GM21447 (cell line): ENCODE data around the gene MASP1.

ENCODE experiments used
- ATAC-seq: cut with Tn5 transposase; IDR thresholded peaks from one replicate; pipeline ENCODE4 v1.9.1; 2021; ENCODE audit not compliant: unreplicated experiment

MASP1 gene

DNA sequence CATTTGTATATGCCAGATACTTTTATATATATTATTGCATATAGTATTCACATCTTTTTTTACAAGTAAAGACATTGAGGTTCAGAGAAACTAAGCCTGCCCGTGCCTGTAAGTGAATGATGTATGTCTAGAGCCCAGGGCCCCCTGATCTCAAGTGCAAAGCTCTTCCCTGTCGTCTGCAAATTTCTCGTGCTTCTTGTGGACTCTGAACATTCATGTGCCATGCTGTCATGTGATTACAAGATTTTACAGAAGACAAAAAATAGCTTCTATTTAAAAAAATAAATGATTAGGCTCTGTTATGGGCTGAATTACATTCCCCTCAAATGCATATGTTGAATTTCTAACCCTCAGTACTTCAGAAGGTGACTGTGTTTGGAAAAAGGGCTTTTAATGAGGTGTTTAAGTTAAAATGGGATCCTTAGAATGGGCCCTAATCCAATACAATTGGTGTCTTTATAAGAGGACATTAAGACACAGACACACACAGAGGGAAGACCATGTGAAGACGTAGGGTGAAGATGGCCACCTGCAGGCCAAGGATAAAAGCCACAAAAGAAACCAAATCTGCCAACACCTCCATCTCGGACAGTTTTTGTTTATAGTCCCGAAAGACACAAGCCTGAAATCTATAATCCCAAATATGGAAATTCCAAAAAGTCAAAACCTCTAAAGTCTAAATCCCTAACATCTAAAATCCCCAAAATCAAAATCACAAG lies 3.9 kb upstream of the MASP1 start:
- ATAC-seq = no peak

DNA sequence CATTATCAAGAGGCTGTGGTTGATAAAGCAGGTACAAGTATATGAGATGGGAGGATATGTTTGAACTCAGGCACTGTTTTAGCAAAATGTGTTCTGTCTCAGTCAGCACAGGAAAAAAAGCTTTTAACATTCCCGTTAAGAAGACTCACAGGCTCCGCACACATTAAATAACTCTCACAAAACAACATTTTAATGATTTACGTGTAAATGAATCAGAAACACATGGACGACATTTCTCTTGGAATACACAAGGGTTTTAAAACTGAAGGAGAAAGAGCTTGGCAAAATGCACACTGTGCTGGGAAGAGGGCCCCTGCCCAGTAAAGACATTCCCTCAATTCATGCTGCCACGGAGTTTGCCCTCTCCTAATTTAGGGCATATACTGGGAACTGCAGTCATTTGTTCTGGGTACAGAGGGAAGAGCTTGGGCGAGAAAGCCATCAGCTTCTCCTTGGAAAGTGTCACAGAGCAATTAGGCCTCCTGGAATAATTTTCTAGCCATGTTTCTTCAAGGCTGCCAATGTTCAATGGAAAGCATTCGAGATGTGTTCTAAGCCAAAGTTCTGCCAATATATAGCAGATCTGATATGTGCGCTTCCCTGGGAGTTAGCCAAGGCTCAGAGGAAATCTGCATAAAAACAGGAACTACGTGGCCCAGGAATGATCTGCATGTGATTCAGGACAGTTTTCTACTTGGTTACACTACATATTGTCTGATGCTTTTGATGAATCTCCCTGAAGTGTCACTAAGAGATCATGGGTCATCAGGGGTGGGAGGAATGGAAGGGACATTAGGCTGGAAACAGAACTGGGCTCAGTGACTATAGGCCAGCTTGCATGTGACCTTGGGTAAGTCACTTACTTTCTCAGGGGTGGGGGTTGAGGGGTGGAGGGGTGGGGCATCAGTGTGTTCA lies 2.2 kb upstream of the MASP1 start:
- no peak for ATAC-seq

DNA sequence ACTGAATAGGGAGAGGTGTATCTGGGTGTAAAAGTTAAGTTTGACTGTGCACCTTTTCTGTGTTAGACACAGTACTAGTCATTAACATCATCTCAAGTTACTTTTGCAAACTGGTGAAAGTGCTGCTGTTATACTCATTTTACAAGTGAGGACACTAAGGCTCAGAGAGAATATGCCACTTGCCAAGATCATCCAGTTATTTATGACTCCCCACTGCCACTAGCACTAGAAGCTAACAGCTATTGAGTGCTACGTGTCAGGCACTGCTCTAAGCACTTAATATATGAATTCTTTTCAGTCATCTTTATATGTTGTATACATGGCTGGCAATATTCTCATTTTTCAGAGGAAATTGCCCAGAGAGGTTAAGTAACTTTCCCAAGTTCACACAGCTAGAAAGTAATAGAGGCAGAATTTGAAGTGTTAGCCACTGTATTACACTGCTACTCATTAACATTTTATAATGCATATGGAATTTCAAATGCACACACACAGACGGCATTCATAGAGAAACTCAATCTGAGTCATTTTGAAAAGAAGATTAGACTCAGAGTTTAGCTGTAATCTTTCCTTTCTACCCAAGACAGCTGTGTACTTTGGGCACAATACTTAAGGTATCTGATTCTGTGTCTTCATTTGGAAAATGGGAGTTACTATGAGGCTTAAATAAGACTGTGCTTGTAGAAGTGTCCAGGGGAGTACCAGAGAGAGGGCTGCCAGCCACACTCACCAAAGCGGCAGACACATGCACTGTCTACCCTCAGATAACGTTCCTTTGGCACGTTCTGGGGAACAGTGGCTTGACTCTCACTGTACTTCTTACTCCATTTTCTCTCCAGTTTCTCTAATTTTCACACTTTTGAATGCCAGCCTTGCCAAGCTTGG lies 1.3 kb upstream of the MASP1 start:
- no peak for ATAC-seq

DNA sequence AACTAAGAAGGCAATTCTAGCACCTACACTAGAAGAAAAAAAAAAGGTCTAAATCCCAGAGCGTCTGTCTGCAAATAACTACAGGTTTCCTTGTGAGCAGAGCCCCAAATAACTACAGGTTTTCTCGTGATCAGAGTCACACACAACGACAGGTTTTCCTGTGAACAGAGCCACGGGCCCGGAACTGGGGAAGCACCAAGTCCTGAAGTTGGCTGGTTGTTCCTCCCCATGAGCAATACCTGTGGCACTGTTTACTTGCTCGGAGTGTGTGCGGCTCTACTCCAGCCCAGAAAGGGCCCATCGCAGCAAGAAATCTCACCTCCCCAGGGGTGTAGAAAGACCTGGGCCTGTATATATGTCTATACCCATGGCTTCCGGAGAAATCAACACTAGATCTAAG lies 644 bp upstream of the MASP1 start:
- ATAC-seq = no peak

DNA sequence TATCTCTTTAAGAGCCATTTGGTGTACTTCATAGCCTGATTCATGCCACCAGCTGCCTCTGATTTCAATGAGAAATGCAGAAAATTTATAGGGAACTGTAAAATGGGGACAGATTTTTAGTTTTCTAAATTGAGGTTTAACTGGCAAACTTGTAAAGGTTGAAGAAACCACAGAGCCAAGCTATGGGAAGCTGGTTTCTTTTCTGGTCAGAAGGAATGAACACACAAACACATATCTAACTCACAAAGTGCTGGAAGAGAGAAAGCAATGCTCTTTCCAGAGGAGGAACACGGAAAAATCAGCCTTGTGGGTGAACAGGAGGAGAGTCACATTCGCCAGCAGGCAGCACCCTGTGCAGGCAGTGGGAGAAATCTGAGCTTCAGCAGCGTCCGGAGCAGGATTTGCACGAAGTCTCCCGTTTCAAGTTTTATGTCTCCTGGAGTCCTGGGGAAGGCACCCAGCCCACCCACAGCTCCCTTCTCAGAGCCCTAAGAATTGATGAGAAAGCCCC lies 481 bp downstream of the MASP1 start:
- no peak for ATAC-seq

DNA sequence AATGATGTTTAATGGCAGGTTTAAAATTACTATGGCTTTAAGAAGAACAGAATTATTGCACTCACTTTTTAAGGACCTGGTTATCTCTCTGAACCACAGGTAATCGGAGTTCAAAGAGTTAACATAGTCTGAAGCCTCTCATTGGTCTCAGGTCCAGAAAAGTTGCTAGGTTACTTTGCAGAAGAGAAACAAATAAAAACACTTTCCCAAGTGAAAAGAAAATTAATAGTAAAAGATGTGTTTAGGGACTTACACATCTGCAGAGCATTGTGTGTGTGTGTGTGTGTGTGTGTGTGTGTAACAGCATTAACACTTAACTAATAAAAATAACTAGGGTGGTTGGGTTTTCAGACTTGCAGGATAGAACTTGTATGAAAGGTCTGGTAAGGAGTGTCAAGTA lies 1.0 kb downstream of the MASP1 start:
- no peak for ATAC-seq

DNA sequence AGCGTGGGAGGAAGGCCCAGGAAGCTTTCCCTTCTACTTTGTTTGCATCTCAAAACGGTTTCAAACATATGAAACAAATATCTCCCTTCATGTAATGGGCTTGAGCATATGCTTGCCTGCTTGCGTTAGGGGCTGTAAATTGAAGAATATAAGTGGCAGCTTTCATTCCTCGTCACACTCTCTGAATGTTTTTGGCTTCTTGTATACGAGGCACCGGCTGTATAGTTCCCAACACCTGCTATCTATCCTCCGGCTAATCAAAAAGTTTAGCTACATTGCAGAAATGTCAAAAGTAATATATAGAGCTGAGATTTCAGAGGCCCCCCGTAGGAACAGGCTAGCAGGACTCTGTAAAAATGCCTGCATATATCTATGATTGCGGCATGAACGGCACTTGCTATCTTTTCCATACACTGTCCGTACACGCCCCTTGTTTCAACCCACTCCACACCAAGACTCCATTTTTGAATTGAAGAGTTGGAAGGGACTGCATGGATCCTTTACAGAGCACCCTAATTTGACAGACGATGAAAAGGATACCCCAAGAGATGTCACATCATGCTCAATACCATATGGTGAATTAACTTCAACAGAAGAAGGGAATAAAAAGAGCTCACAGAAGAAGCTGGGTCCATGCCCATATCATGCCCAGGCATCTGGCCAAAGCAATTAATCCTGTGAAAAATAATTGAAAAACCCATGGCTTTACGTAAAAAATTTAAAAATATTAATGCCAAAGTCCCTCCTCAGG lies 2.5 kb downstream of the MASP1 start:
- no peak for ATAC-seq

DNA sequence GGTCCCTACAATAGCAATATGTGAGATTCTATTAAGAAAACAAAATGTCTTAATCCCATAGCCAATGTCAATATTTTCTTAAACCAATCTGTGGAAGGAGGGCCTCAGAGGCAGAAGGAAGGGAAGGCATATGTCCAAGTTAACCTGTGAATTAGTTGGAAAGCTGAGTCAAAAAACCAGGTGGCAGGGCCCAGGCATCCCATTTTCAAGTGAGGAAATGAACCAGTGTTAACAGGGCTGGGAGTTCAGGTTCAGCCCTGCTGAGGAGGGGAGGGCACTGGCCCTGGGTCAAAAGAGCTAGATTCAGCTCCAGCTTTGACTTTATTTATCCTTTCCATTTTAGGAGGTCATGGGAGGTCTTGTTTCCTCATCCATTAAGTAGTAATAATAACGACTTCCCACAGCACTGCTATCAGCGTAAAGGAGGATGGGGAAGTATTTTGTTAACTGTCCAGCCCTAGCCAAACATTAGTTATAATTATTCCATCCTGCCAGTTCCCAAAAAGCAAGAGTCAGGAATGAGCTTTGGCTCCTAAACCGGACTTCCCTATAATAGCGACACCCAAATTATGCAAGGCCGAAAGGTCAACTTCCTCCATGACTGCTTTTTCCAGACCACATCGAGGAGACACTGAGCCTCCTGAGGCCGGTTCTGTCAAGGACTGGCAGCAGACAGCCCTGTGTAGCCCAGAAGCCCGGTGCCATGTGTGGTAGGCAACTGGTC lies 3.2 kb downstream of the MASP1 start:
- no peak for ATAC-seq

DNA sequence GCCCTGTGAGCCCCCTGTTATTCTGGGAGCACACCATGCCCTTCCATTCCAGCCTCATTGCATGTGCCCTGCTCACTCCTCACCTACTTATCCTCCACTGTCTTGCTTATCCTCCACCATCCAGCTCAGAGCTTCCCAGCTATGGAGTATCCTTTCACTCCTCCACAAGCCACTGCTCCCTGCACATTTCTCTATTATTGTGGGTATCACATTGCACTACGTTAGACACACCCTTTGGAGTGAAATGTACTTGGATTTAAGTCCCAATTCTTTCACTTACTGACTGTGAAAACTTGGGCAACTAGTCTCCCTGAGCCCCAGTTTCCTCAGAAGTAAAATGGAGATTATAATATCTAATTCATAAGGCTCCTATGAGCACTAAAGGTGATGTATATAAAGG lies 4.3 kb downstream of the MASP1 start:
- ATAC-seq = no peak

DNA sequence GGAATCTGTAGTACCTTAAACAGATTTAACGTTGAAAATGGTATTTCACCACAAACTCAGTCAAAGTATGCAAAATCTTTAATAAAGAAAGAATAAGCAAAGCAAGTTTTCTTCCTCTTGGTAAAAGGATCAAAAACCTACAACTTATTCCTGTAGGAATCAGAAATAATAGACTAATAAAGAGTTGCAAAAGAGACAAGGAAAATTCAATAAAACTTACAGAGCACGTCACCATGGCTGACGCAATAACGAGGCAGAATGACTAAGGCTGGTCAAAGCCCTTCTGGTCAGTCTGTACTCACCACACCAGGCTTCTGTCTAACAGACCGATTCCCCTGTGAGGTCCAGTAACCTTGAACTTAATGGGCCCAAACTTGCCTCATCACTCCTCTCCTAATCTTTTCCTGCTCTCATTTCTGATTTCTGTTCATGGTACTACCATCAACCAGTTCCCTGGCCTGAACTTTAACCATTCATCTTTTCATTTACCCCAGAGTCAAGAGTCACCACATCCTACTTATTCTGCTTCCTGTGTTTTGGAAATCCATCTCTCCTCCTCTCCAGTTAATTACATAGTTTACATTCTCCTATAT lies 5.0 kb downstream of the MASP1 start:
- ATAC-seq = no peak

DNA sequence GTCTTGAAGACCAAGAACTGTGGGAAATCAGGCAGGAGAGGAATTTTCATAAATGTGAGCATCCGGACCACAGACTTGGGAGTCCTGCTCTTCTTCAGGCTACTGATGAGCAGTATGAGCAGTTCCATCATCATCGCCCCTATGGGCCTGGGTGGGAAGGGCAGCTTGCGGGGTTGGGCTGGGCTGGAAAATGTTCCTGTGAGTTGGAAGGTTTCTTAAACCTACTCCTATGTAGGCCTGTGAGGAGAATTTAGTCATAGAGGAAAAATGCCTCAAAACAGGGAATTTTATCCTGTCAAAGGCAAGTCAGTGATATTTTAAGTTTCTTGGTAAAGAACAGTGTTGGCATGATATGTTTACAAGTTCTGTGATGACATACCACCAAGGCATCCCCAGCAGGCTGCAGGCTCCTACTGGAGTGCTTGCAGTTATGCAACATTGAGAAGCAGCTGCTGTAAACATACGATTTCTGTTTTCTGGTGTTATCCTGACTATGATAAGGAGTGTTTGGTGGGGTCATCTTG lies 10.3 kb downstream of the MASP1 start:
- no peak for ATAC-seq

DNA sequence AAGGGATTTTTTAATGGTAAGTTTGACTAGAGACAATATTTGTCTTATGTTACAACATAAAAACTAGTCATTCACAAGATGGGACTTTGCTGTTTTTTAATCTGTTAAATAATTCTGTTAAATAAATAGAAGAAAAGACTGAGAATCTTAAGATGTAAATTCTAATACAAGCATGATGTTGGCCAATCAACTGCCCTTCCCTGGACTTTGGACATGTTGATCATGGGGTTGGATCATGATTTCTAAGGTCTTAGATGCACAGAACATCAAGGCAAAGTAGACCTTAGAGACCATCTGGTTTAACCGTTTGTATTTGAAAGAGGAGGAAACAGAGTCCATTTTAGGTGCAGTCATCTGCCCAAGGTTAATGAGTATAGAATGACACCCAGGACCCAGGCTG lies 10.9 kb downstream of the MASP1 start:
- ATAC-seq = no peak

DNA sequence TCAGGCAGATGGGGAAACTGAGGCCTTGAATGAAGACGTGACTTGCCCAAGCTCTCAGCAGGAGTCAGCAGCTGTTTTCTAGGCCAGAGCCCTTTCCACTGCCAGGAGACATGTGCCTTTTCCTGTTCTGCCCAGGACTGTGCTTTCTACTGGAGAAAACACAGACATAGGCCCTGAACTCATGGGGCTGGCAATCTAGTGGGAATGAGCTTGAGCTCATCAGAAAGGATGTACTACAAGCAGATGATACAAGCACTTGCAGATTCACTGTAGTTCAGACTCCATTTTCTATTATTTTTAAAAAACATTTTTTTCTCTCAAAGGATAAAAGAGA lies 14.4 kb downstream of the MASP1 start:
- no peak for ATAC-seq

DNA sequence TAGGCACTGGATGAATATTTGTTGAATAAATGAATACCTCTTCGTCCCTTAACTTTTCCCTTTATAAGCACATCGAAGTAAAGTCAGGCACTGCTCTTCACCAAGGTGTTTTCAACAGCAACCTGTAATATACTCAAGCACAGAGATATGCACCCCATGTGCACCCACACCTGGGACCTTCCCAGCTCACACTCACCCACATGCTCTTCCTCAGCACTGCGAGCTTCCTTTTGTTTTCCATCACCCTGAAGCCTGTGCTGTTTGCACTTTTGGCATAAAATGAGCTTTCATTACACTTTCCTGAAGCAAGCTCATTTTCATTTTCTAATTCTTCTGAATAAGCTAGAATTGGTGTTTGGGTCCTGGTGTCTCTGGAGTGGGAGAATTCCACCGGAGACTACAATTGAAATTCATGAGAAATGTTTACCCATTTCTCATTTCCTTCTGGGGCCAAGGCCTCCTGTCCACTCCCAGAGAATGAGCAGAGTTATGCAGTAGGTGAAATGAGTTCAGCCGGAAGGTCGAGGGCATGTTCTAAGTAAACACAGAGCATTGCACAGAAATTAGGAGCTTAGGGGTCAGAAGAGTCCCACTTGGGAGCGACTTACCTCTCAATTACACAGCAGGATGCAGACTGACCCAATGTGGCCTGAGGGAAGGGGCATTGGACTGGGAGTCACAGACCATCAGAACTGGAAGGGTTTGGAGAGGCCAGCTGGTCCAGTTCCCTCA lies 15.0 kb downstream of the MASP1 start:
- no peak for ATAC-seq

DNA sequence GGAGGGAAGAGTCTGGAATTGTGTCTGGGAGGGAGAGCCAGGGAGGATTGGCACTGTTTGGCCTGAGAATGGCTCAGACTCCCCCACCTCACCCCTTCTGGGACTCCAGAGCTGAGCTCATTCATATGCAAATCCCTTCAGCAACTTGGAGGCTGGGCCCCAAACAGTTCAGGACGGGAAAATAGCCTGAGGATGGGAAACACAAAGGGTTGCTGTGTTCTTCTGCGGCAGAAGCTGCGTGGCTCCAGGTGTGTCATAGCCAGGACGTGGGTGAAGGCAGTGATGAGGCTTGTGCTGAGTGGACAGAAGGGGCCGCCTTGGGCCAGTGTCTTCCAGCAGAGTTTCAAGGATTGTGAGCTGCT lies 16.6 kb downstream of the MASP1 start:
- ATAC-seq = no peak

DNA sequence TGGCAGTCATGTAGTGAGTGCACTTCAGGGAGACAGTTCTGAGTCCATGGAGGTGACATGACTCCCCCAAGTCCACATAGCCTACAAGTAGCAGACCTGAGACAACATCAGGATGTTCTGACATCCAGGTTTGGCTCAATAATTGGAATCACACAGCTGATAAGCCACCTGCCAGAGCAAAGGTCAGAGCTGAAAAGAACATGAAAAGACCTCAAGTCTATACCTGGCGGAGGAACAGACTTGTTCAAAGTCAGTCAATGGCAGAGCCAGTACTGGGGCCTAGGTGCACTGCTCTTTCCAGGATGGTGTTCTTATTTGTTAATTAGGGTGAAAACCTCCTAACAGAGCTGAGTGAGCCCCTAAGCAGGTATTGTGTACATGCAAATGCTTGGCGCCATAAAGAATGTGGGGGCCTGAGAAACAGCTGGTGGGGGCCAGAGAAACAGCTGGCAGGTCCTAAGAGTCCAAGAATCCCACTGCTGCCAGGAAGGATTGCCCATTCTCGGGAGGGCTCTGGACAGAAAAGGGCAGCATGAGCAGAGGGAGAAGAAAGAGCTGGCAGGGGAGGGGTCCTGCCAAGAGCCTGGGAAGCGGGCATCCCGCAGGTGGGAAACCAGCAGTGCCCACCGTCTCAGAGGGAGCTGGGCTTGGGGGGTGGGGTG lies 17.1 kb downstream of the MASP1 start:
- ATAC-seq = no peak

DNA sequence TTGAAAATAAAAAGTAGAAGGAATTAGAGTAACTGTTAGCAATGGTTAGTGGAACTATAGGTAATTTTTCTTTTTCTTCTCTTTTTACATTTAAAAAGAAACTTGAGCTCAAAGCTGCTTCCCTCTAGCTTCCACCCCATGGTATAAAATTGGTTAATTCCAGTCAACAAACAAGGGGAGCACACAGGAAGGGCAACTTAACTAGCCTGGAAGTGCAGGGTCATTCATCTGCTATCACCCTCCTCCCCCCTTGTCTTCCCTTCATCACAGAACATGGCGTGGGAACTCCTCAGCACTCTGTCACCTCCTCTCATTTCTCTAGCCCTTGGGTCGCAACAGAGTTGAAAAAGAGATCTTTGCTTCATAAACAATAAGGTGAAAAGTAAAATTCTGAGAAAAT lies 20.0 kb downstream of the MASP1 start:
- ATAC-seq = no peak

DNA sequence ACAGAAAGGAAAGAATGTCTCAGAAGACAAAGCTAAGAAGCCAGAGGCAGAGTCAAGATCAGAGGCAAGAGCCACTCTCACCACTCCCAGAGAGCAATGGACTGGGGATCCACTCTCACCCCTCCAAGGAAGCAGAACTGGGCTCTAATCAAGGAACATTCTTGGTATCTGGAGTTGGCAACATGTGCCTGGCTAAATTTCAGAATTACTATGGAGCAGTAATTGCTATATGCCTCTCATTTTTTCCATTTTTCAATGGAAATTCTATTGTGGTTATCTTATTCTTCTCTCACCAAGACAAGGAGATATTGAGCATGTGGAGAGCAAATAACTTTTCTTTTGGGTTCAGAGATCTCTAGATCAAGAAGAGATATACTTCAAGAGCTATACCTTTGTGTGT lies 22.1 kb downstream of the MASP1 start:
- no peak for ATAC-seq
